Measurements from ENCODE around the gene C21orf58.

C21orf58 gene

GRCh38 chr21:46294647-46295176 is 29.0 kb downstream of the C21orf58 start:
- DNase-seq, result no peak

DNA sequence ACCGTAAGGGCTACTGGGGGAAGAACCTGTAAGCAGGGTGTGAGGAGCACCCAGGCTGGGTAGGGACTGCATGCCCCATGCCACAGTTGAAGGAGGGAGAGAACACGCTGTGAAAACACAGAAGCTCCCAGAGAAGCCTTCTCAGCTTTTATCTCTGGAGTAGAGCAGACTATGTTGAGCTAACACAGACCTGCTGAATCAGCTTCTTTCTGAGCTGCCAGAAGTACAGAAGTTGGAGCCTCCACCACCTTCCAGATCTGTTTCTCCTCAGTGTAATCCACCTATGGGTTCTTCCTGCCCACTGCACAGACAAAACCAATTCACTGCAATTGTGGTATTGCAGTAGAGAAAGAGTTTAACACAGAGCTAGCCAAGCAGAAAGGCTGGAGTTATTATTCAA is 32.1 kb downstream of the C21orf58 start:
- no peak for DNase-seq

- no peak for DNase-seq
Measured at GRCh38 chr21:46289655-46290179, 34.0 kb downstream of the C21orf58 start.

DNA sequence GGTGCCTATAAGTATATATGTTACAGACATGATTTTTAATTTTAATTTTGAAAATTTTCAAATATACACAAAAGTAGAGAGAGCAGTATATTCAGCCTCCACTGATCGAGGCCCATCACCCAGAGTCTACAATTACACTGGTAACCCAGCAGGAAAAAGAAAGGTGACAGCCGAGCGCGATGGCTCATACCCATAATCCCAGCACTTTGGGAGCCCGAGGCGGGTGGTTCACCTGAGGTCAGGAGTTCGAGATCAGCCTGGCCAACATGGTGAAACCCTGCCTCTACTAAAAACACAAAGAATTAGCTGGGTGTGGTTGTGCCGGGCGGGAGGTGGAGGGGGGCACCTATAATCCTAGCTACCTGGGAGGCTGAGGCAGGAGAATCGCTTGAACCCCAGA is 36.1 kb downstream of the C21orf58 start:
- DNase-seq, result no peak

DNA sequence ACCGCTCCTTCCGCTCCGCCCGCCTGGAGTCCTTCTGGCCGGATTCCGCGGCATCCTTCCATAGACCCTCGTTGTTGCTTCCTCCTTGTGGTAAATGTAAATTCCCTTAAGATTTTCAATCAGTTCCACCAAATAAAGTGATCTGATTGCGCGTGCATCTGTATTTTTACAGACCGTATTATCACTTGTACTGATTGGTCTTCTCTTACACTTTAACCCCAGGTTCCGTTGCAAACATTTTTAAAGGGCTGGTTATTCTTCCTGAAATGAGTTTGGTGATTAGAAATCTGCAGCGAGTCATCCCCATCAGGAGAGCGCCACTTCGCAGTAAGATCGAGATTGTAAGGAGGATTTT is 37.0 kb downstream of the C21orf58 start:
- no peak for DNase-seq

GRCh38 chr21:46285761-46286647 is 37.7 kb downstream of the C21orf58 start, which contains the start of gene YBEY:
YBEY (plus strand) TSS chr21:46286342; CDS start chr21:46286914, 572 bp downstream.
- peak; percentile 65 for DNase-seq

DNA sequence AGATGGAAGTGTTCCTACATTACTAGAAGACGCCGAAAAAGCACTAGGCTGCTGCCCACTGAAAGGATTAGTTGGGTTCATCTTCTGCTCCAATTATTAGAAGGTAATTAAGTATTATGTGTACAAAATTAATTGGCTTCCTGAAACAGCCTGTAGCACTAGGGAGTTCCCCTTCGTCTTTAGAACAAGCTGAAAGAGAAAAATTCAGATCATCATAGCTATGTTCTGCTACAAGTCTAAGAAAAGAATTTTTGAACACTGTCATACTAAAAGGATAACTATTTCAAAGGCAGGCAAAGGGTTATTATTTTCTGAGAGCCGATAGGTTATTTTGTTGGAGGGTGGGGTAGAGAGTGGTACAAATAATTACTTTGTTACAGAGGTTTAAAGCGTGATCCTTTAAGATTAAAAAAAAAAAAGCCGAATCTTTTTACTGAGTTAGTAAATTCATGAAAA is 38.4 kb downstream of the C21orf58 start, which contains the start of gene MCM3AP:
Gene MCM3AP (minus strand): TSS at position 406 of the 456 bp plus-strand sequence. CDS start 325 bp downstream, at position 81.
- no peak for DNase-seq

DNA sequence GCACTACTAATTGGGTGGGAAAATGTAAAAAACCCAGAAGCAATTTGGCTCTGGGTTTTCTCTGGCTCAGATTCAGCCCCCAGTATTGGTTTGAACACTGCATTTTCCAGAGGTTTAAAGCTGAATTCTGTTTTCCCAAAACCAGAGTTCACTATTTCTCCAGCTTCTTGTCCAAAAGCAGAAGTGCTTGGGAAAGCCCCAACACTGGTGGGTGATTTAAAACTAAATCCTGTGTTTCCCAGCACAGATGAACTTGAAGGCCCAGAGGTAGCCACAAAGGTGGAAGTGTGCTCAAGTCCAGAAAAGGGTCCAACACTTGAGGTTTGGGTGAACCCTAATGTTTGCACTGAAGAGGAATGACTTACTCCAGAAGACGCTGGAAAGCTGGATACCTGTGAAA is 38.9 kb downstream of the C21orf58 start:
- DNase-seq, result no peak

GRCh38 chr21:46284077-46284644 is 39.5 kb downstream of the C21orf58 start:
- no peak for DNase-seq

GRCh38 chr21:46274797-46275390 is 48.8 kb downstream of the C21orf58 start:
- no peak for DNase-seq

DNA sequence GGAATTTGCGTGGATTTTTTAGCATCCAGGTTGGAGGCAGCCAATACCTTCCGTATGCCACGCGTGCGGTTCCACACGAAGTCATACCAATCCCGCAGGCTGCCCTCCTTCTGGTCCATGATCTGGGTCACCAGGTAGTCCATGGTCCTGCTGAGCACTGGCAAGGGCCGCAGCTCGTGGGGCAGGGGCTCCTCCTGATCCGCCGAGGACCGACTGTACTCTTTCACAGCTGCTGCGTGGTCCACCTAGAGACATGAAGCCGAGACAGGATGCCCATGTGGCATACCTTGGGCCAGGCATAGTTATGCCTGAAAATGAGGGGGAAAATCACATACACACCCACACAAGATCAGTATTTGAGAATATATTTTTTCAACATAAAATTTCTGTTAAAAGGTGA is 50.3 kb downstream of the C21orf58 start:
- DNase-seq, result no peak

GRCh38 chr21:46269466-46269865 is 54.2 kb downstream of the C21orf58 start:
- no peak for DNase-seq

DNA sequence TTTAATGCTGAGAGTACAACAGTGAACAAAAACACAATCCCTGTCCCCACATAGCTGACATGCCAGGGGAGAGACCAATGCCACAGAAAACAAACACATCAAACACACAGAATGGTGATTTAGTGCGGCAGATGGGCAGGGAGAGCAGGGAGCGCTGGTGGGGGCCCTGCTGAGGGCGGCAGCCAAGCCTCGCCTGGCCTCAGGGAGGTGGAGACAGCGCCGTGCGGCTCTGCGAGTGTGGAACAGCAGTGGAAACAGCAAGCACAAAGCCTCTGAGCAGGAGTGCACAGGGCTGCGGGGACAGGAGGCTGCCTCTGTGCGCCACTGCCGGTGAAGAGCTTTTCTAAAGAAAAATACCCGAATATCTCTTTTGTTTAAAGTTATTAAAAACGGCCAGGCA is 55.3 kb downstream of the C21orf58 start:
- no peak for DNase-seq

DNA sequence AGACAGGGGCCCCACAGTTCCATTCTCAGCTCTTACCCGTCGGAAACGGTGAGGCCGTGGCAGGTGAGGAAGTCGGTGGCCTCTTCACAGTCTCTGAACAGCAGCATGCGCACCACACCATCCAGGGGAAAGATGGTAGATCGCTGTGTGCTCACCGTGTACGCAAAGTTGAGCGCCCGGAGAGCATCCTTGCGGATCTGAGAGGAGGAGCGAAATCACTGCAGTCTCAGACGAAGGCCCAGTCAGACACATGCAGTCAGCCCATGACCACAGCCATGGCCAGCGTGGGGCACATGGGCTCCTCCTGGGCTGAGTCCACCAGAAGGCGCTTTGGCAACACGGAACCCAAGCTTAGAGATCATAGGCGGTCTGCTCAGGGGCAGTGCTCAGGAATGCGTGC is 56.7 kb downstream of the C21orf58 start:
- DNase-seq, result no peak

DNA sequence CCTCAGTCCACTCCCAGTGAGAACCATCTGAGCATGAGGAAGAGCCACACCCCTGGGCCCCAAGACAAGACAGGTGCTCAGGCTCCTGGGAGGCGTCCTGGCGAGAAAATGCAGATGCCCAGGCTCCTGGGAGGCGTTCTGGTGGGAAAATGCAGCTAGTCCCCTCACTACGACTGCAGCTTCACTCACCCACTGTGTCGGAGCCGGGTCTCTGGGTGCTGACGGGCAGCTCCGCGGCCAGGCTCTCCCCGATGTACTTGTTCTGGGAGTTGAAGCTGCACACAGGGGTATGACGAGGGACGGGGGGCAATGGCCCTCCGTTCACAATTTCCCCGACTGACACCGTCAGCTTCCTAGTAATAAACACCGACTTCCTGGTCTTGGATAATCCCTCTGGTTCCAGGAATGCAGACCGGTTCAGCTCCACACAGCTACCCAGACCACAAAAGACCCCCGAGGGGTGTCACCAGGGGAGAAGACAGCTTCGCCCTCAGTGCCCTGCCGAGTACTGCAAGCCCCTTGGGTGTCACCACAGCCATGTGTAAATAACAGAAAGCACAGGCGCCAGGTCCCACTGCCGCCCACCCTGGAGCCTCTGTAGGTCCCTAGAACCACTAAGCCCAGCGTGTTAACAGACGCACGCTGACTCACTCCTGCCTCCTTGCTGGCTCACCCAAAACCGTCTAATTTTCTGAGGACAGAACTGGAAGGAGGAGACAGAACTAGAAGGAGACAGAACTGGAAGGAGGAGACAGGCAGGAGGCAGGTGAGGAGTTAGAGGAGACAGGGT is 57.7 kb downstream of the C21orf58 start:
- DNase-seq, result no peak

DNA sequence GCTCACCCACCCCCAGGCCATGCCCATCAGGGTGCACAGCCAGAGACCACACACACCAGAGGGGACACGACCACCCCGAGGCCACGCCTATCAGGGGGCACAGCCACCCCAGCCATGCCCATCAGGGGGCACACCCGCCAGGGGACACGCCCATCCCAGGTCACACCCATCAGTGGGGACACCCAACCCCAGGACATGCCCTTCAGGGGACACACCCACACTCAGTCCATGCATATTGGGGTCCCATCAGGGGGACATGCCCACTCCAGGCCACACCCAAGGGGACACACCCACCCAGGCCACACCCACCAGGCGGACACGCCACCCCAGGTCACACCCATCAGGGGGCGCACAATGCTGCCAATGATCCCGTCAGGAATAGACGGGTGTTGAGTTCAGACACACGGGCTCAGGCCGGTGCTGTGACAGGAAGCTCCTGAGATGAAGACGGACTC is 59.0 kb downstream of the C21orf58 start:
- no peak for DNase-seq

GRCh38 chr21:46264046-46264689 is 59.5 kb downstream of the C21orf58 start:
- no peak for DNase-seq

GRCh38 chr21:46256501-46256994 is 67.1 kb downstream of the C21orf58 start:
- DNase-seq, result no peak

GRCh38 chr21:46255758-46256337 is 67.8 kb downstream of the C21orf58 start:
- no peak for DNase-seq

GRCh38 chr21:46255166-46255565 is 68.5 kb downstream of the C21orf58 start:
- DNase-seq, result no peak

Data from effector CD8-positive, alpha-beta T cell (primary cell).